ENCODE data around the gene LRP2BP. TPM values are rescaled to one million over a fixed set of nuclear protein-coding genes. Genes with fewer than 3 reads are reported as not detected.

Gene LRP2BP
- 1 to 10 TPM; 2.7 to 3.1 TPM for total RNA-seq
- 0.78 TPM for polyA plus RNA-seq (2013, experiment 1 of 2)
- polyA plus RNA-seq (2013, experiment 2 of 2) = 1.3 TPM
- total RNA-seq = 0.21 to 17.8 (median 2.3) reads per million in 172 experiments

- ChIA-PET CTCF (interaction anchor here (1.8 to 1.9 kb wide), 3 partner anchors 11 to 203 kb away, joined by 4 to 9 read pairs (median 6); partner anchors contain the start of gene UFSP2), POLR2A (interaction anchor here (0.9 to 4.9 kb wide), 10 partner anchors 10 to 1891 kb away, joined by 3 to 88 read pairs (median 10); partner anchors contain the start of genes CYP4V2, ING2, SNX25 and UFSP2)
- H3K27ac ChIP-seq (ENCODE audit: low read depth in 1 of 2, low read length in 2 of 2) = peak within 1 kb of the TSS; percentile 93 to 97
- DNase-seq (peak in 3 of 14 experiments; percentile 48 to 66 (median 56)), ATAC-seq (ENCODE audit: poor library complexity) (no peak)
- peaks cover 21% of the 10 kb centered on the region for H3K36me3 Mint-ChIP-seq (ENCODE audit: low read depth)
- intact Hi-C loops (cut with DNase I, micrococcal nuclease) = loop anchor here (5.0 to 10.0 kb wide), 3 partner anchors 193 to 1891 kb away; partner anchors contain the start of genes CFAP97 (in 1 of the 2), CYP4V2 (in 1 of the 2) and ING2 (in 1 of the 2)
- TF ChIP-seq CTCF (IDR thresholded peaks at IDR 0.05) = no peak
- peaks cover 2% of the 10 kb centered on the region for H3K36me3 ChIP-seq (ENCODE audit: insufficient read depth, low read length)
- peak within 1 kb of the TSS; percentile 92 for H3K4me3 Mint-ChIP-seq
- no peaks in the 10 kb centered on the region for H3K9me3 Mint-ChIP-seq
- peak within 1 kb of the TSS; percentile 88 for H3K4me3 ChIP-seq (ENCODE audit: low read length)
- H3K4me1 ChIP-seq (ENCODE audit: insufficient read depth, low read length) = peaks cover 11% of the 10 kb centered on the region
- H3K9me3 ChIP-seq (ENCODE audit: control insufficient read depth in 1 of 2, insufficient read depth in 1 of 2, low read length in 2 of 2) = no peaks in the 10 kb centered on the region
- peaks cover 17% of the 10 kb centered on the region for H3K4me1 Mint-ChIP-seq (ENCODE audit: low read depth)
- H3K27me3 ChIP-seq (ENCODE audit: control insufficient read depth in 1 of 2, insufficient read depth in 2 of 2, low read length in 2 of 2) = no peaks in the 10 kb centered on the region
- H3K27me3 Mint-ChIP-seq = no peaks in the 10 kb centered on the region
- peak within 1 kb of the TSS; percentile 92 for H3K27ac Mint-ChIP-seq
Observed at GRCh38 chr4:185395238-185395955, at the start of gene LRP2BP. Gene LRP2BP (minus strand): TSS chr4:185395924. CDS start chr4:185378186, 17,738 bp downstream.

GRCh38 chr4:185445209-185445608 is 49.5 kb upstream of the LRP2BP start:
- CTCF ChIA-PET = no interaction called here
- Histone ChIP-seq H3K4me3 (ENCODE audit: low read length) (no peak overlapping the region), H3K36me3 (ENCODE audit: insufficient read depth, low read length) (no peaks in the 10 kb centered on the region), H3K4me1 (ENCODE audit: insufficient read depth, low read length) (no peaks in the 10 kb centered on the region), H3K27ac (ENCODE audit: low read depth in 1 of 2, low read length in 2 of 2) (no peak overlapping the region), H3K27me3 (ENCODE audit: control insufficient read depth in 1 of 2, insufficient read depth in 2 of 2, low read length in 2 of 2) (peaks cover 0 to 3% of the 10 kb centered on the region in 2 experiments), H3K9me3 (ENCODE audit: control insufficient read depth in 1 of 2, insufficient read depth in 1 of 2, low read length in 2 of 2) (no peaks in the 10 kb centered on the region)
- POLR2A ChIA-PET = no interaction called here
- Mint-ChIP-seq H3K27me3 (peaks cover 27% of the 10 kb centered on the region), H3K9me3 (no peaks in the 10 kb centered on the region), H3K4me1 (ENCODE audit: low read depth) (no peaks in the 10 kb centered on the region), H3K4me3 (no peak overlapping the region), H3K36me3 (ENCODE audit: low read depth) (no peaks in the 10 kb centered on the region), H3K27ac (no peak overlapping the region)
- intact Hi-C loops (cut with DNase I, micrococcal nuclease) = no loop called here
- no peak for TF ChIP-seq CTCF (IDR thresholded peaks at IDR 0.05)
- no peak for ATAC-seq (ENCODE audit: poor library complexity)
- DNase-seq = no peak

GRCh38 chr4:185441479-185441878 is 45.8 kb upstream of the LRP2BP start:
- Mint-ChIP-seq H3K9me3 (no peaks in the 10 kb centered on the region), H3K27ac (no peak overlapping the region), H3K4me1 (ENCODE audit: low read depth) (no peaks in the 10 kb centered on the region), H3K36me3 (ENCODE audit: low read depth) (no peaks in the 10 kb centered on the region), H3K27me3 (peaks cover 12% of the 10 kb centered on the region), H3K4me3 (no peak overlapping the region)
- no peaks in the 10 kb centered on the region for H3K4me1 ChIP-seq (ENCODE audit: insufficient read depth, low read length)
- POLR2A ChIA-PET = no interaction called here
- H3K27me3 ChIP-seq (ENCODE audit: control insufficient read depth in 1 of 2, insufficient read depth in 2 of 2, low read length in 2 of 2) = peaks cover 2 to 6% of the 10 kb centered on the region in 2 experiments
- ATAC-seq (ENCODE audit: poor library complexity) (no peak), DNase-seq (no peak)
- H3K9me3 ChIP-seq (ENCODE audit: control insufficient read depth in 1 of 2, insufficient read depth in 1 of 2, low read length in 2 of 2) = no peaks in the 10 kb centered on the region
- CTCF ChIA-PET = no interaction called here
- no peaks in the 10 kb centered on the region for H3K36me3 ChIP-seq (ENCODE audit: insufficient read depth, low read length)
- no peak for TF ChIP-seq CTCF (IDR thresholded peaks at IDR 0.05)
- intact Hi-C loops (cut with DNase I, micrococcal nuclease) = no loop called here
- no peak overlapping the region for H3K4me3 ChIP-seq (ENCODE audit: low read length)
- H3K27ac ChIP-seq (ENCODE audit: low read depth in 1 of 2, low read length in 2 of 2) = no peak overlapping the region

Data from CD4-positive, alpha-beta T cell (primary cell).